ENCODE data around the gene APOL5.
"Not testable (repeated sequence)": the region's sequence is repeated elsewhere in the genome, so short reads cannot be mapped to it uniquely, and the experiment has no call there.

APOL5 gene

GRCh38 chr22:35717572-35717971, at the start of gene APOL5:
TSS of gene APOL5 (plus strand) at chr22:35717872. CDS start at chr22:35717872, 0 bp downstream.
- no peak for DNase-seq

GRCh38 chr22:35674335-35674734, 43.3 kb upstream of the APOL5 start:
- no peak for DNase-seq

- DNase-seq: not testable (repeated sequence)
Observed at GRCh38 chr22:35676065-35676464, 41.6 kb upstream of the APOL5 start.

DNA sequence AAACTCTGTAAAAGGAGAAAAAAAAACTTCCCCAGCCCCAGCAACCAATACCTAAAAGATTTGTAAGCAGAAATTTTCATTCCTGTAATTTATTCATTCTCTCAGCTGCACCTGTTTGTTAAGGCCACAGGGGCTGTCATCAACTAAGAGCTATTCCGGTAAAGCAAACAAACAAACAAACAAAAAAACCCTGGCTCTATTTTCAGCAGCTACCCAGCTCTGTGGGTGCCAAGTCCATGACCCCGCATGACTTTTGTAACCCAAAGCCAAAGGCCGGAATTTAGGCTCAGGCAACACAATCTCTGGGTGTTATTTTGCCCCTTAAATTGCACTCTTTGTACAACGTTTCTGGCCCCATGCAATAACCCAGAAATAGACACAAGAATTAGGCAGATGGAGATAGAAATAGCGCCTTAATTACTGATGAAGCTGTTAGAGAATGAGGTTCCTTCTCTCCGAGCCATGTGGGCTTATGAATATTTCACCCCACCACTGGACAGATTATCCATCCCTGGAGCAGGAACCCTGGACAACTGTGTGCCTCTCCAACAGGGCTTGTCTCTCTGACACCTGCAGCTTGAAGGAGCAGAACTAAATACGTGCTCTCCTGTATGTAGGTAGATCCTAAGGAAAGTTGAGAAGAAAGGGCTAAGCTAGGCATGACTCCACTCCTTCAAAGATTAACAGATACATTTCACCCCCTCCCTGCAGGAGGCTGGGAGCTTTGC, 40.0 kb upstream of the APOL5 start:
- DNase-seq: no peak

- no peak for DNase-seq
Observed at GRCh38 chr22:35678836-35679235, 38.8 kb upstream of the APOL5 start.

DNA sequence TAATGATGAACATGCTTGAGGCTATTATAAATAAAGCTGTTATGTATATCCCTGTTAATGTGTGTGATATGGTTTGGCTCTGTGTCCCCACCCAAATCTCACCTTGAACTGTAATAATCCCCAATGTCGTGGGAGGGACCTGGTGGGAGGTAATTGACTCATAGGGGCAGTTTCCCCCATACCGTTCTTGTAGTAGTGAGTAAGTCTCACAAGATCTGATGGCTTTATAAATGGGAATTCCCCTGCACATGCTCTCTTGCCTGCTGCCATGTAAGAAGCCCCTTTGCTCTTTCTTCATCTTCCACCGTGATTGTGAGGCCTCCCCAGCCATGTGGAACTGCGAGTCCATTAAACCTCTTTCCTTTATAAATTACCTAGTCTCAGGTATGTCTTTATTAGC, 38.2 kb upstream of the APOL5 start:
- not testable (repeated sequence) for DNase-seq

- DNase-seq: no peak
Observed at GRCh38 chr22:35681454-35682052, 36.1 kb upstream of the APOL5 start.

GRCh38 chr22:35683560-35683959, 34.1 kb upstream of the APOL5 start:
- no peak for DNase-seq

GRCh38 chr22:35684270-35684700, 33.4 kb upstream of the APOL5 start:
- DNase-seq: no peak

GRCh38 chr22:35684732-35685131, 32.9 kb upstream of the APOL5 start:
- no peak for DNase-seq

DNA sequence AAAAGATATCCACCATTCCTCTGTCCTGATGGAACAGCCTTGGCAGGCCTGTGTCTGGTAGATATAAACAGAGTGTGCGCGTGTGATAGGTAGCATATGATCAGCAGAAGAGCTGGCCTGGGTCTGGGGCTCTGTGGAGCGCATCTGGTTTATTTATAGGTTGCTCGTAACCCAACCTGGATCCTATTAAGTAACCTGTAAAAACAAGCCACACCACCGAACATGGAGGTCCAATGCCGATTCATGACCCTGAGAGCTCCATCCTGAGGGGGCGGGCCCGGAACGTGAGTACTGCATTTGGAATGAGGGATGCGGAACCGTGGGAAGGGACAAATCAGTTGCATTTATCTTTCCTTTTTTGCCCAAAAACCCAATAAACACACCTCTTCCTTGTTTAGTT, 31.9 kb upstream of the APOL5 start:
- DNase-seq: no peak

- DNase-seq: no peak
Observed at GRCh38 chr22:35686298-35686697, 31.4 kb upstream of the APOL5 start.

DNA sequence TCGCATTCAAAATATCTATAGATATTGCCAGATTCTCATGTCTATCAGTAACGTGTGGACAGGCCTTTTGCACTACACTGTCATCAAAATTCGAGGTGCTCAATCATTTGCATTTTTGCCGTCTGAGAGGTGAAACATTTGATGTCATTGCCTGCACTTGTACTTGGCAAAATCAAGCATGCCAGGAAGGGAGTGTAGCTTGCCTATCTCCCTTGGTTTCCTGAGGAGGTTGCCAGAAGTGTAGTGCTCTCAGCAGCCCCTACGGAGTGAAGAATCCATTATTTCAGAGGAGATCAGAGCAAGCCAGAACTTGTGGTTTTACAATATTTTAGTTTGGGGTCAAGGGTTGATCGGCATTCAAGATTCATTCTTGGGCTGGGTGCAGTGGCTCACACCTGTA, 30.2 kb upstream of the APOL5 start:
- DNase-seq: no peak

DNA sequence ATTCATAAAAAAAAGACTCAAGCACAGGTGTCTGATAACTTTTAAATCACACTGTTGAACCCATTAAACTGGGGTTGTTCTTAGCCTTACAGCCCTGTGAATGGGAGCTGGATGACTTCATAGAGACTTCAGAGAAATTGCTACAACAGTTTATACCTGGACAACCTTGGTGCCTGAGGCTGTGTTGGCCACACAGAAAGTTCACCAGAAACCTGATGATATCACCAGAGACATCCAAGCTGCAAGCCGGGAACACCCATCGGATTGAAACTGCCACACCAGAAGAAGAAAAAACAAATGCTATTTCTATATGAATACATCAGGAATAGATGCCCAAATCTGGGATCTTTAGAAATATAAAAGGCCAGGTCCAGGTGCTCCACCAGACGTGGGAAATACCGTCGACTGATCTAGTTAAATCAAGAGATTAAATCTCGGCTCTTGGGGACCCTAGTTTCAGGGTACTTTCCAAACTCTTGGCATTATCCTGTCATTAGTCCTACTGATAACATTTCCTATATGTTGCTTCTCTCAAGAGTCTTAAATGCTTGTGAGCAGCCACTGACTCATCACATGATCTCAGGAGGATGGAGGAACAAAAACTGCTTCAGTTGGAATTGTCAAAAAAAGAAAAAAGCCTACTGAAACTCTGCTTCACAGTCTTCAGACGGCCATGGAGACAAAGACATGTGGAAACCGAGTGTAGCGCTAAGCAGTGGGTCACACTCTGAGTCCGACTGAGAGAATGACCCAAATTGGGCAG, 28.6 kb upstream of the APOL5 start:
- DNase-seq: no peak

GRCh38 chr22:35690001-35690400, 27.7 kb upstream of the APOL5 start:
- no peak for DNase-seq

GRCh38 chr22:35695202-35695601, 22.5 kb upstream of the APOL5 start:
- no peak for DNase-seq

DNA sequence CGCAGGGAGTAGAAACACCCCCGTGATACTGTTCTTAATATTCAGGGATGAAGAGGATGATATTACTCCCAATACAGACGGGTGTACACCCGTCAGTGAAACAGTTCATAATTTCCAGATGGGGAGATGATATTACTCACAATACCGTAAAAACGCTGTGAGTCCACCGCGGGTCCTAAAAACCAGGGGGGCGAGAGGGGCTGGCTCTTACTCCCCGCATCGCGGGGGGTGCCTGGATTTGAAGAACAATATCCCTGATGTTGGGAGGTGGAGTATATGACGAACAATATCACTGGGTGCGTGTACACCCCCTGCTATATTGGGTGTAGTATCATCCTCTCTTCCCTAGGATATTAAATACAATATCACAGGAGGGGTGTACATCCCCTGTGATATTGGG, 20.5 kb upstream of the APOL5 start:
- DNase-seq: no peak

DNA sequence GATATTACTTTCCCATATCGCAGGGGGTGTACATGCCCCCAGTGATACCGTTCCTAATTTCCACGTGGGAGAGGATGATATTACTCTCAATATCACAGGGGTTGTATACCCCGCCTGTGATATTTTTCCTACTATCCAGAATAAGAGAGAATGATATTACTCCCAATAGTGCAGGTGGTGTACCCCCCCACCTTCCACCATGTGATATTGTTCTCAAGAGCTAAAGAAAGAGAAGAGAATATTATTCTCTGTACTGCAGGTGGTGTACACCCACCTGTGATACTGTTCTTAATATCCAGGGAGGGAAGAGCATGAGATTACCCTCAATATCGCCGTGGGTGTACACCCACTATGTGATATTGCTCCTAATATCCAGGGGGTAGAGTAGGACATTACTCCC, 17.8 kb upstream of the APOL5 start:
- not testable (repeated sequence) for DNase-seq

- DNase-seq: no peak
Observed at GRCh38 chr22:35703861-35704584, 13.6 kb upstream of the APOL5 start.

GRCh38 chr22:35705141-35705540, 12.5 kb upstream of the APOL5 start:
- no peak for DNase-seq

GRCh38 chr22:35708453-35708852, 9.2 kb upstream of the APOL5 start:
- no peak for DNase-seq

GRCh38 chr22:35708917-35709316, 8.8 kb upstream of the APOL5 start:
- no peak for DNase-seq

DNA sequence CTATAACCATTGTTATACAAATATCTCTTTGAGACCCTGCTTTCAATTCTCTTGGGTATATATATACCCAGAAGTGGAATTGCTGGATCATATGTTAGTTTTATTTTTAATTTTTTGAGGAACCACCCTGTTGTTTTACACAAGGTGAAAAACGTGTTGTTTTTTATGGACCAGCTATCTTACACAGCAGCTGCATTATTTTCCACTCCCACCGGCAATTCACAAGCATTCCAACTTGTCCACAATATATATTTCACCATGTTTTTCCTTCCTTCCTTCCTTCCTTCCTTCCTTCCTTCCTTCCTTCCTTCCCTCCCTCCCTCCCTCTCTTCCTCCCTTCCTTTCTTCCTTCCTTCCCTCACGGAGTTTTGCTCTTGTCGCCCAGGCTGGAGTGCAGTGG, 6.3 kb upstream of the APOL5 start:
- DNase-seq: no peak

All from bone marrow (tissue), 2 donors.